OCI-LY3 (cell line): ENCODE data around the gene SSR3.

Source experiments
- EZH2phosphoT487 ChIP-seq: fragments of 200-600 bp; shearing (Covaris generic); IDR thresholded peaks from 2 replicates; pipeline ENCODE4 v1.6.1; 2018; ENCODE audit warnings: antibody characterized with exemption, mixed run types, low read depth
- TF ChIP-seq, protein P1 (sequence below): fragments of 200-600, 300-600 bp; sonication (generic); IDR thresholded peaks from 2 replicates; pipeline ENCODE4 v1.5.1; 2014; ENCODE audit warnings: antibody characterized with exemption, low read length, low read depth

- TF ChIP-seq, protein P1, sequence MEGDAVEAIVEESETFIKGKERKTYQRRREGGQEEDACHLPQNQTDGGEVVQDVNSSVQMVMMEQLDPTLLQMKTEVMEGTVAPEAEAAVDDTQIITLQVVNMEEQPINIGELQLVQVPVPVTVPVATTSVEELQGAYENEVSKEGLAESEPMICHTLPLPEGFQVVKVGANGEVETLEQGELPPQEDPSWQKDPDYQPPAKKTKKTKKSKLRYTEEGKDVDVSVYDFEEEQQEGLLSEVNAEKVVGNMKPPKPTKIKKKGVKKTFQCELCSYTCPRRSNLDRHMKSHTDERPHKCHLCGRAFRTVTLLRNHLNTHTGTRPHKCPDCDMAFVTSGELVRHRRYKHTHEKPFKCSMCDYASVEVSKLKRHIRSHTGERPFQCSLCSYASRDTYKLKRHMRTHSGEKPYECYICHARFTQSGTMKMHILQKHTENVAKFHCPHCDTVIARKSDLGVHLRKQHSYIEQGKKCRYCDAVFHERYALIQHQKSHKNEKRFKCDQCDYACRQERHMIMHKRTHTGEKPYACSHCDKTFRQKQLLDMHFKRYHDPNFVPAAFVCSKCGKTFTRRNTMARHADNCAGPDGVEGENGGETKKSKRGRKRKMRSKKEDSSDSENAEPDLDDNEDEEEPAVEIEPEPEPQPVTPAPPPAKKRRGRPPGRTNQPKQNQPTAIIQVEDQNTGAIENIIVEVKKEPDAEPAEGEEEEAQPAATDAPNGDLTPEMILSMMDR = no peak
- no peak for TF ChIP-seq EZH2phosphoT487
Measured at GRCh38 chr3:156530980-156531379, 23.9 kb downstream of the SSR3 start.
